GM18526 (cell line): ENCODE data around the gene CEACAM4.

Experiments
- POLR2A ChIP-seq: IDR thresholded peaks from 3 replicates; pipeline ENCODE4 v1.6.1; 2011; ENCODE audit not compliant: insufficient read length; ENCODE audit errors: extremely low read depth

The CEACAM4 gene

DNA sequence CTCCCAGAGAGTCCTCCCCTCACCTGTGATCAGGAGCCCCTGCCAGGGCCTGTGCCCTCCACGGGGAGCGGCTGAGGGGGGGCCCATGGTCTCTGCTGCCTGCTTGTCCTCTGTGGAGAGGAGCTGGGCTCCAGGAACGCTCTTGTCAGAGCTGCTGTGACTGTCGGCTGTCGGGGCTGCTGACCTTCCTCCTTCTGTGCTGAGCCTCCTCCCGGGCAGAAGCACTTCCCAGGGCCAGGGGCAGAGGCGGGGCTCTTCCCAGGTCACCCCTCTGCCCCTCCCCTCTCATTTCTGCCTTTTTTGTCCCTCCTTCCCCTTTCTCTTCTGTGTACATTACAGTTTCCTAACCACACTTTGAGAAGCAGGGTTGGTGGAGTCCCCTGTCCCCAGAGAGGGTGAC lies at the start of gene CEACAM4:
TSS of gene CEACAM4 (minus strand) at position 198 of the 400 bp plus-strand sequence. CDS start at position 87, 111 bp downstream.
- no peak for TF ChIP-seq POLR2A

GRCh38 chr19:41671486-41671885 lies 44.6 kb upstream of the CEACAM4 start:
- TF ChIP-seq POLR2A = no peak

- TF ChIP-seq POLR2A = no peak
Measured at GRCh38 chr19:41670755-41671154, 43.9 kb upstream of the CEACAM4 start.

DNA sequence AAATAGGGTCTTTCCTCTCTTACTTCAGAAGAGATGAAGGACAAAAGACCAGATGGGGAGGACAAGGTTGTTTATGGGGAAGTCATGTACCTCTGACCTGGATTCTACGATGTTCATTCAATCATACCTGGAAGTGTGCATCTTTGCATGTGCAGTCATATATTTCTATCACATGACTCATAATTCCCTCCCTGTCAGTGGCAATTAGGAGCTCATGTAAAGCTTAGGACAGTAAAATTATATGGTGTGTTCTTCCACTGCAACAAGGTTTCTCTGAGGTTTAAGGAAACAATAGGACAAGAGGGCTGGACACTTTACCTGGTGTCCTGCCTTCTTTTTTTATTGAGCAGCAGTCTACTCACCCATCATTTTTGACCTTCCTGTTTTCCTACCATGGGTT lies 41.4 kb upstream of the CEACAM4 start:
- TF ChIP-seq POLR2A = no peak

GRCh38 chr19:41666075-41666474 lies 39.2 kb upstream of the CEACAM4 start:
- no peak for TF ChIP-seq POLR2A

- no peak for TF ChIP-seq POLR2A
Measured at GRCh38 chr19:41657157-41657556, 30.3 kb upstream of the CEACAM4 start.

DNA sequence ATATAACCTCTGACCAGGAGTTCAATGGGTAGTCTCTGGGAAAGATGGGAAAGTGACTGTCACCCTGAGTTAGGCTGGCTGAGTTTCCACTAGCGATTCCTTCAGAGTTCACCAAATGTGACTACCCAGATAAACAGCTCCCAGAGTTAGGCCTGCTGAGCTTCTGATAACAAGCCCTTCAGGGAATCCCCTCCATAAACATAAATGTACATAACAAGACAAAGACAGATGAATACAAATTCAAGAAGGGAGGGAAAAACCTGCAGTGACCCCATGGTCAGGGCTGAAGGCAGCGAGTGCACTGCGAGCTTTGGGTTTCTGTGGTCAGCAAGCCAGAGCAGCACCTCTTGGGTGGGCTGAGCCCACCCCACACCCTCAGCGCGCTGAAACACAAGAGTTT lies 25.4 kb upstream of the CEACAM4 start:
- TF ChIP-seq POLR2A = no peak

DNA sequence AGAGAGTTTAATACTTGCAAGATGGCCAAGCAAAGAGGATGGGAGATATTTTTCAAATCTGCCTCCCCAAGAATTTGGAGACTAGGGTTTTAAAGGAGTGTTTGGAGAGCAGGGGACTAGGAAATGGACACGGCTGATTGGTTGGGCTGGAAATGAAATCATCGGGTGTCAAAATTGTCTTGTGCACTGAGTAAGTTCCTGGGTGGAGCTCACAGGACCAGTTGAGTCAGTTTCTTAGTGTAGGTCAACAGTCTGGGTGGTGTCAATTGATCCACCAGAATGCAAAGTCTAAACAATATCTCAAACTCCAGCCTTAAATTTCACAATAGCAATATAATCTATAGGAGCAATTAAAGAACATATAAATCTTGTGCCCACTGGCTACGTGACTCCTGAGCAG lies 23.0 kb upstream of the CEACAM4 start:
- TF ChIP-seq POLR2A = no peak

- no peak for TF ChIP-seq POLR2A
Measured at GRCh38 chr19:41646589-41647204, 19.8 kb upstream of the CEACAM4 start.

DNA sequence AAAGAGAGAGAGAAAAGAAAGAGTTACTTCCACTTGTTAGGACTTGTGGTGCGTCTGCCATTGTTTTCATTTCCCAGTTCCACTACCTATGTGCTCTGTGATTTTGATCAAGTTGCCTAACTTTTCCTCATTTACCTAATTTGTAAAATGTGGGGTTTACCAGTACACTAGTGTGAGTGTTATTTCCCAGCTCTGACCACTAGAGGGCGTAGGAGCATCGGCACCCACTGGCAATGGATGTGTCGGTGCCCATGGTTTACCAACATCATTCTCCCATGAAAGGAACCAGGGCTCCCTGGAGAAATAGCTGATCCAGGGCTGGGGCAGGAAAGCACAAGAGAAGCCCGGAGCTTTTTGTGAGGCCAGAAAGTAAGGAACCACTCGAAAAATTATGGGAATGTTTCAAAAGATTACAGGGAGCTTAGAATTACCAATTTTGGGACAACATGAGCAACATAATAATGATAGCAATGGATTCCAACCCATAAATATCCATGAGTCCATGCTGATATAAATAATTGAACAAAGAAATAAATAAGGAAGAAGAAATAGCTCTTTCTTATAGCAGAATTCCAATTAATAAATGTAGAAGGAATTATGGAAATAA lies 15.1 kb upstream of the CEACAM4 start:
- no peak for TF ChIP-seq POLR2A

GRCh38 chr19:41638641-41639081 lies 11.8 kb upstream of the CEACAM4 start:
- TF ChIP-seq POLR2A = no peak

DNA sequence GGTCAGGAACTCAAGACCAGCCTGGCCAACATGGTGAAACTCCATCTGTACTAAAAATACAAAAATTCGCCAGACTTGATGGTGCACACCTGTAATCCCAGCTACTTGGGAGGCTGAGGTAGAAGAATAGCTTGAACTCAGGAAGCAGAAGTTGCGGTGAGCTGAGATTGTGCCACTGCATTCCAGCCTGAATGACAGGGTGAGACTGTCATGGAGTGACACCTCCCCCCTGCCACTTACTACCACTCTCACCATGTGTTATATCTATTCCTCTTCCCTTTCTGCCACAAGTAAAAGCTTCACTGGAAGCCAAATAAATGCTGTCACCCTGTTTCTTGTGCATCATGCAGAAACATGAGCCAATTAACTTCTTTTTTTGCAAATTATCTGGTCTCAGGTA lies 10.6 kb upstream of the CEACAM4 start:
- no peak for TF ChIP-seq POLR2A

GRCh38 chr19:41627966-41628675 lies 1.2 kb upstream of the CEACAM4 start:
- no peak for TF ChIP-seq POLR2A

DNA sequence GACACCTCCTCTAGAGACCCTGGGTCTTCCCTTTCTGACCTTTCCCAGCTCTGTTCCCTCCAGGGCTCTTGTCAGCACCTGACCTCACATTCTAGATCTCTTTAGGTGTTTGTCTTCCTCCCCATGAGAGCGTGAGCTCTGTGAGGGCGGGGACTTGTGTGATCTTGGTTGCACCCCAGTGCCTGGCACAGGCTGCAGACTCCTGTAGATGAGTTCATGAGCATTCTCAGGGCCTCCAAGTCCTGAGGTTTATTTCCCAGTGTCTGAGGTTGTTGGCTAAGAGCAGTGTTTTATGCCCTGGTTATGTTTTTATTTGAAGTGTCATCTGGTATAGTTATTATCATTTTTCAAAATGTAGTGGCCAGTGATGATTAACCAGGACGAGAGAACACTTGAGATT lies 596 bp downstream of the CEACAM4 start:
- TF ChIP-seq POLR2A = no peak

GRCh38 chr19:41624937-41625336 lies 1.9 kb downstream of the CEACAM4 start:
- no peak for TF ChIP-seq POLR2A

- TF ChIP-seq POLR2A = no peak
Measured at GRCh38 chr19:41624515-41624914, 2.4 kb downstream of the CEACAM4 start.
